Fibroblast of gingiva (primary cell): ENCODE data around the gene ADH4.
A peak's percentile ranks its signal among the peaks of the same experiment; 100 is the strongest.
"Not testable (repeated sequence)": the region's sequence is repeated elsewhere in the genome, so short reads cannot be mapped to it uniquely, and the experiment has no call there.

Experiments used
- DNase-seq: peaks from one replicate; pipeline ENCODE4 v3.0.0-alpha.2; 2011; ENCODE audit warnings: low read depth

ADH4 gene

DNA sequence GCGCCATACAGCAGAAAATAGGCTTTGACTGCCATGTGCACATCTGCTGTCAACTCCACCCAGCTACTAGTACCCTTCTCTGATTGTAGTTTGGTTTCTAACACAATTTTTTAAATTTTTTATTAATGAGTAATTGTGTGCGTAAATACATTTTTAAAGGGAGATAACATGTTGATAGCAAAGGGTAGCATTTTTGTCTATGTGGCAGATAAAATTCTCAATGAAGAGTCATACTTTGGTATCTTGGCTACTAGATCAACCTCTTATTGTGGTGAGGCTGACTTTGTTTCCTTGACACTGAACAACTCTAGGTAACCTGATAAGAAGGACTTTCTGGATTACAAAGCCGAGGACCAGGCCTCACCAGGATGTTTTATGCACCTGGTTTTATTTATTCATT lies 9.5 kb downstream of the ADH4 start:
- no peak for DNase-seq

DNA sequence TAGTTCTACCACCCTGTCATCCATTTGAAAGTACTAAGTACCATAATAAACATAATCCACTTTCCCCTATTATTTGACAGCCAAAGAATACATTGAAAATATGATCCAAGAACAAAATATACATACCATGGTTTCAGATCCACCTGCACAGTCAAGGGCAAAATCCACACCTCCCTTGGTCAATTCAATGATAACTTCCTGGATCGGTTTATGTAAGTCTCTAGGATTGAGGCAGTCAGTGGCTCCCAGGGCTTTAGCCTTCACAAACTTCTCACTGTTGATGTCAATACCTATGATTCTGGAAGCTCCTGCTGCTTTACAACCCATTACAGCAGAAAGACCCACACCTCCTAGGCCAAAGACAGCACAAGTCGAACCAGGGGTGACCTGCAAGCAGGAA lies 12.7 kb downstream of the ADH4 start:
- DNase-seq, result no peak

DNA sequence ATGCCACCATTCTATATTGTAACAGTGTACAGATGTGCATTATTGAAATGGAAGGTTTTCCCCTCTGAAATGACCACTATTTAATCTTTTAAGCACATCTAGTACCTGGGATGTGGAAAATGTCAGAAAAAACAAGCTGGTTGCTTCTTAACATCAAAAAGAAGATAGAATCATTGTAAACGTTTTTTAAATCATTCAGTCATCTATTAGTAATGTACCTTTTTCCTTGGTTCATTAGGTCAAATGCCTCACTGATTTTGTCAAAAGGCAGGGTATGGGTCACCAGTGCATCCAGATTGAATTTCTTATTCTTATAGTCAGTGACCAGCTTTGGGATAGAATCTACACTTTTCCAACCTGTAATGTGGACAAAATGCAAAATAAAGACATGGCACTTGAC lies 17.7 kb downstream of the ADH4 start:
- no peak for DNase-seq

DNA sequence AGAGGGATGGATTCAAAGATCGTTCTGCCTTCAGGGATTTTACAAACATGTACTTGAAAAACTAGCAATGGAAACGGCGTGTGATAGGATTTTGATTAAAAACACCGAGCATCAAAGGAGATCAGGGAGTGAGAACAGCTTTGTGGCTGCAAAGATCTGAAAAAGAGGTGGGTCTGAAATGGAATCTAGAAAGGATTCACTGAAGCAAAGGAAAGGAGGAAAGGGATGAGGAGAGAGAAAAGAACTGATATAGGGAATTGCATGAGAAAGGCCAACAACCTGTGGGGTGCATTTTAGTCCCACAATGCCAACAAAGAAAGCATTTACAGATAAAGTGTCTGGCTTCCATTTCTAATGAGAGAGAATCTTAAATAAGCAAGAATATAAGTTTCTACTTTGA lies 23.1 kb downstream of the ADH4 start:
- no peak for DNase-seq

DNA sequence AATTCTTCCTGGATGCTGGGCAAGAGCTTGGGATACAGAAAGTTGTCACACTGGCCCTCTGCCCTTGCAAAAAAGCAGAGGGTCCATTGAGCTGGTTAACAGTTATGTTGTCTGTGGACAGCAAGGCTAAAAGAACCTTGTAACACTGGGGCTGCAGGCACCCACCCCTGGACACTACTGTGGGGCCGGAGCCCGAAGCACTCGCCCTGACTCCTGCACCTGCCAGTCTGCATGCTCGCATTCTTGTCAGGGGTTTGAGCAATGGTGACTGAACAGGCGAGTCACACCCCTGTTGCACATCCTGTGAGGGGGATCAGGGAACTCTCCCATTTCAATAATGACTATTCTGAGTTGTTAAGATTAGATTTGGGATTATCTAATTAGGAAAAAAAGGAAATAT lies 23.6 kb downstream of the ADH4 start:
- DNase-seq, result no peak

DNA sequence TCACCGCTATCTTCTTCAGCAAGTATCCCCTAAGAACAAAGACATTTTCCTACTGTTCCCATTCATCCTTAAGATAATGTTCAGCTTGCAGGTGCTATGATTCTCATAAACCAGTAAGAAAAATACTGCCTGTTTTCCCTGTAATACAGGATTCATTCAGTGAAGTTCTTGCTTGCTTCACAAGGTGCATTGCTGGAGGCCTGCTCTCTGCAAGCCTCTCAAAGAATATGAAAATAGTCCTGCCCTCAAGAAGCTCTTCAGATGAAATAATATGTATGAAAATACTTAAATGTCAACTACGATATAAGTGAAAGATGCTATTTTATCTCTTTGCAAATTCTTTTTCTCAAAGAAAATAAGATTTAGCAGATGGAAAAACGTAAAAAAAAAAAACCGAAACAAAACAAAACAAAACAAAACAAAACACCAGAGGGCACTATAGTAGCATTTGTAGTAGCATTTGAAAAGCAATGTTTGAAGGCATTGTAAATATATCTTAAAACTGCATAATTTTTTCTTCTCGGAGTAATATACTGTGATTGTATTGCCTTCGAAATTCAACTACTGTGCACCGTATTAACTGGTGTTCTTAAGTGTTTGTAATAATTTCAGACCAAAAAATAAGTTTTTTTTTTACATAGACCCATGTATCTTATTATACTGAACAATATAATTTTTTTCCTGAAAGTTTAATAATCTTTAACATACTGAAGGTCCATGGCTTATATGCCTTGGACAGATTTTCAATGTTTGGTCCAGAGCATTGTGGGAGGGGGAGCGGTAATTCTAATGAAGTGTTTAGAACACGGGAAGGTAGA lies 26.0 kb downstream of the ADH4 start:
- peak; percentile 9 for DNase-seq

DNA sequence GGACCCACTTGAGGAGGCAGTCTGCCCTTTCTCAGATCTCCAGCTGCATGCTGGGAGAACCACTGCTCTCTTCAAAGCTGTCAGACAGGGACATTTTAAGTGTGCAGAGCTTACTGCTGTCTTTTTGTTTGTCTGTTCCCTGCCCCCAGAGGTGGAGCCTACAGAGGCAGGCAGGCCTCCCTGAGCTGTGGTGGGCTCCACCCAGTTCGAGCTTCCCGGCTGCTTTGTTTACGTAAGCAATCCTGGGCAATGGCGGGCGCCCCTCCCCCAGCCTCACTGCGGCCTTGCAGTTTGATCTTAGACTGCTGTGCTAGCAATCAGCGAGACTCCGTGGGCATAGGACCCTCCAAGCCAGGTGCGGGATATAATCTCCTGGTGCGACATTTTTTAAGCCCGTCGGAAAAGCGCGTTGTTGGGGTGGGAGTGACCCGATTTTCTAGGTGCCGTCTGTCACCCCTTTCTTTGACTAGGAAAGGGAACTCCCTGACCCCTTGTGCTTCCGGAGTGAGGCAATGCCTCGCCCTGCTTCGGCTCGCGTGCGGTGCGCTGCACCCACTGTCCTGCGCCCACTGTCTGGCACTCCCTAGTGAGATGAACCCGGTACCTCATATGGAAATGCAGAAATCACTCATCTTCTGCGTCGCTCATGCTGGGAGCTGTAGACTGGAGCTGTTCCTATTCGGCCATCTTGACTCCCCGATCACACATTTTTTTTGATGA lies 26.8 kb downstream of the ADH4 start:
- DNase-seq, result not testable (repeated sequence)

DNA sequence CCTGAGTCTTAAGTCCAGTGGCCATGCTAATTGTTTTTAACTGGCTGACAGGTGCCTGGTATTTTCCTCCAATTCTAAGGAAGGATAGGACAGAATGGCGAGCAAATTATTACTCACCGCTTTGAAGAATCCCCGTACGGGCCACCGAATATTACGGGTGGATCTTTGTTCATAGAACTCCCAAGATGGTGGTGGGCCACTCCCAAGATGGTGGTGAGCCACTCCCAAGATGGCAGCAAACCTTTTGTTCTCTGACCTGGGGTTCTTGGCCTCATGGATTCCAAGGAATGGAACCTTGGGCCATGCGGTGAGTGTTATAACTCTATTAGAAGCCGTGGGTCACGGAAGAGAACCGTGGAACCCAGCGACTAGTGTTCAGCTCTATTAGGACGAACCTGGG lies 34.8 kb downstream of the ADH4 start:
- not testable (repeated sequence) for DNase-seq

DNA sequence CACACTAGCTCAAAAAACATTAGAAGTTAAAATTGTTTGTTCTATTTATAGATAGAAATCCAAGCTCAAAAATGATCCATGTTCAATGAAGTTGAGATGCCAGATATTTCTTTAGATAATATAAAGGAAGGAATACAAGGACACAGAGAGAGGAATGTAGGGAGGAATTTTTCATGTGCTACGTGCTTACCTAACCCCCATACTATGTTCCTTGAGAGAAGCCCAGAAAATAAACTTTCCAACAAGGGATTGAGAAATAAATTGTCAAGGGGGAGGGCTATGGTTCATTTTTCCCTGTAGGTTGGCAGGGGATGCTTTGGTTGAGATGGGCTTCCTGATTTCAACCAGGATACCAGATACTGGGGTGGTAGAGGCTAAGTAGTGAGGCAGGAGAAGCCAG lies 39.9 kb downstream of the ADH4 start:
- no peak for DNase-seq

DNA sequence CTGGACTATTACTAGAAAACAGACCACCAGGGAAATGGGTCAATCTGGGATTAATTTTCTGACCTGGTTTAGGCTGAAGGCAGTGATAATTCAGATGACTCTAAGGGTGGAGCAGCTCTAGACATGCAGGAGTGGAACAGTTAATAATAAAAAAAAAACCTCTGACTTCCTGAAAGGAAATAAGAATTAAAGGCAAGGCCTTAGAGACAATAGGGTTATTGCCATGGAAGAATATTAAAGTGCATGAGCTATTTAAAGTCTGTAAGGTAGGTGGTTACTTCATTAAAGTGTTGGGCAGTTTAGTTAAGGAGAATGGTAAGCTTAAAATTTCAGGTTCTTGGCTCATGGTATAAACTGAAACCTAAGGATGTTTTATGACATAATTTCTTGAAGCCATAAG lies 40.9 kb downstream of the ADH4 start:
- no peak for DNase-seq

DNA sequence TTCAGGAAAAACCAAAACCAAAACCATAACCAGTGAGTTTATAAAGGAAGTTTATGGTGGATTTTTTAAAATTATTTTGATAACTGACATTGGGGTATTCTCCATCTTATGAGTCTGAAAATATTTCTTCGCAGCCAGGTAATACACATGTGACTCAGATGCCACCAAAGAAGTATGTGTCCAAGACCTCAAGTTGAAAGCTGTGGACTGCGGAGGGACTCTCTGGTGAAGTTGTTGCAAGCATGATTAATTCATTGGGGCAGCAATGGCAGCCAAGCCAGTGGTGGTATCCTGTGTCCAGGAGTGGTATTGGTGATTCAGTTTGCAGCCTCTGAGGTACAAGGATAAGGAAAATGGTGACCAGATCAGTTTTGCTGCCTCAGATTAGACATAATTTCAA lies 41.5 kb downstream of the ADH4 start:
- DNase-seq, result no peak

DNA sequence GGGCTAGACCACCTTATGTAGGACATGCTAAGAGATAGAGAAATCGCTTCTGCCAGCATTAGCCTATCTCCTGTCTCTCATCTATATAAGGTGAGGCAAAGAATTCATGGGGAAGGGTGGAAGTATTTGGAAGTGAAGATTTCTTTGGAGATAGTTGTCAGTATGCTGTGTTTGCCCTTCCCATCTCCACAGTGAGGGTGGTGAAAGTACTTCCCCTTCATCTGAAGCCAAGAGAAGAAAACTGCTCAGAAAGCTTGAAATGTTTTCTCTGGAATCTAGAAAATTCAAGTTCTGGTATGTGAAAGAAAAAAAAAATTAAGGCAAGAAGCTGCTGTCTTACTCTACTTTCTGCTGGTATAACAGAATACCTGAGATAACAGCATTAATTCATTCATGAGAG lies 43.2 kb downstream of the ADH4 start:
- DNase-seq, result no peak

DNA sequence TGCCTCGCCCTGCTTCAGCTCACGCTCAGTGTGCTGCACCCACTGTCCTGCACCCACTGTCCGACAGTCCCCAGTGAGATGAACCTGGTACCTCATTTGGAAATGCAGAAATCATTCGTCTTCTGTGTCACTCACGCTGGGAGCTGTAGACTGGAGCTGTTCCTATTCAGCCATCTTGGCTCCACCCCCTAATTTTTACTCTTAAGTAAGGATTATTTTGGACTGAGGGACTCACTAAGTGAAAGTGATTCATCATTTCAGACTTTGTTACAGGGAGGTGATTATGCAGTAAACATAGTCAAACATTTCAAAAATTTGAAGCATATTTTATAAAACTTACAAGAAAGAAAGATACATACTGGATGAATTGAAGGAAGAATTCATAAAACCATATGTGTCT lies 44.3 kb downstream of the ADH4 start:
- not testable (repeated sequence) for DNase-seq

DNA sequence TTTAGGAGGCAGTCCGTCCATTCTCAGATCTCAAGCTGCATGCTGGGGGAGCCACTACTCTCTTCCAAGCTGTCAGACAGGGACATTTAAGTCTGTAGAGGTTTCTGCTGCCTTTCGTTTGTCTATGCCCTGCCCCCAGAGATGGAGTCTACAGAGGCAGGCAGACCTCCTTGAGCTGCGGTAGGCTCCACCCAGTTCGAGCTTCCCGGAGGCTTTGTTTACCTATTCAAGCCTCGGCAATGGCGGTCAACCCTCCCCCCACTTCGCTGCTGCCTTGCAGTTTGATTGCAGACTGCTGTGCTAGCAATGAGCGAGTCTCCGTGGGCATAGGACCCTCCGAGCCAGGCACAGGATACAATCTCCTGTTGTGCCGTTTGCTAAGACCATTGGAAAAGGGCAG lies 44.8 kb downstream of the ADH4 start:
- no peak for DNase-seq

DNA sequence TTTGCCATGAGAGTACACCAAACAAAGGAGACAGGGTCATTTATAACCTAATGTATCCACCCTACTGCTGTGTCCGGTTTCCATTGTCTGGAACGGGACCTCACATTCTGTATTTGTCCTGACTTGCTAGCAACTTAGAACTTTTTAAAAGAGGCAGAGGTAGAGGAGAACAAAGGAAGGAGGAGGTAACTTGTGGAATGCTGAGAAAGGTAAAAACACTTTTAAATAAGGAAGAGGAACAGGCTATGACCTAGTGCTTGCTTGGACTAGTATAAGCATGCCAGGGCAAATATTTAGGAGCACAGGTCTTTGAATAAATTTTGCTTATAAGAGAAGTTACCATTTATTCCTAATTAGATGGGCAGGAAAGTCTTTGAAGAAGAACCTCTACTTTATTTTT lies 52.3 kb downstream of the ADH4 start:
- not testable (repeated sequence) for DNase-seq

DNA sequence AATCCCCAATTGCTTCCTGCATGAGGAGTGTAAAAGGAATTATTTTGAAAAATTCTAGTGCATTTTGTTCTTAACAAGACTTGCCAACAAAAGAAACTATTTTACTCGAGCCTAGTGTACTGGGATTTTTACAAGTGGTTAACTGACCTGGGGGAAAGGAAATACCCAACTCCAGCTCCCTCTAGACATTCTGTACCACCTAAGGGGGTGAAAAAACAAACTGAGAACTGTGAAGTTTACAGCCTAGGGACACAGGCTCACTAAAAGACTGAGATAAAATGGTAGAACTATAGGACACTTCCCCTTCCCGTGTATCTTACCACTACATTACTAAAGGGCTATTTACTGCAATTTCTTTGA lies 52.9 kb downstream of the ADH4 start:
- no peak for DNase-seq

DNA sequence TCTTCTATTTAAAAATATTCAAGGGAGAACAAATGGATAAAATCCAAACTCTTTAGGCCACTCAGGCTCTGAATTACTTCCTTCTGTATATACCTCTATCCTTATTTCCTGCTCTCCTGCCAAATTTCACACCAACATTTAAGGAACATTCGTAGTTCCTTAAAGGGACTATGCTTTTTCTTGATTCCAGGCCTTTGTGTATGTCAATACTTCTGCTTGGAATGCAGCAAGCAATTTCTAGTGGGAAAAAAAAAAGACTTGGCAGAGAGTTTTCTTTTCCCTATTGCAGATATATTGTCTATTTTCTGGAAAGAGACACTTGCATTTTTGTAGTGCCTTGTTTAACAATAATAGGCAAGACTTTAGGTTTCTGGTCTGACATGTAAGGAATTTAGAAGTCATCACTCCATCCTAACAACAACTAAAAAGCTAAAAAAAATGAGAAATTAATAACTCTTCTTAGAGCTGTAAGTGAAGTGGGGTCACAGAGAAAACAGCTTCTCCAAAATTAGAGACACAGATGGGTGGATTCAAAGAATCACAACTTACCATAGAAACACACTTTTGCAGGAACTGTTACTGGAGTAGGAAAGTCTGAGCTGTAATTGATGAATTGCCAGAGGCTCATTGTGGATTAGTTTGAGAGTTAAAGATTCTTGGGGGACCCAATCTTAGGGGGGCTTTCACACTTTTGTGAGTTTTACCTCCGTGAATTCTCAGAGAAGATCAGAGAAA lies 53.4 kb downstream of the ADH4 start:
- DNase-seq, result no peak

DNA sequence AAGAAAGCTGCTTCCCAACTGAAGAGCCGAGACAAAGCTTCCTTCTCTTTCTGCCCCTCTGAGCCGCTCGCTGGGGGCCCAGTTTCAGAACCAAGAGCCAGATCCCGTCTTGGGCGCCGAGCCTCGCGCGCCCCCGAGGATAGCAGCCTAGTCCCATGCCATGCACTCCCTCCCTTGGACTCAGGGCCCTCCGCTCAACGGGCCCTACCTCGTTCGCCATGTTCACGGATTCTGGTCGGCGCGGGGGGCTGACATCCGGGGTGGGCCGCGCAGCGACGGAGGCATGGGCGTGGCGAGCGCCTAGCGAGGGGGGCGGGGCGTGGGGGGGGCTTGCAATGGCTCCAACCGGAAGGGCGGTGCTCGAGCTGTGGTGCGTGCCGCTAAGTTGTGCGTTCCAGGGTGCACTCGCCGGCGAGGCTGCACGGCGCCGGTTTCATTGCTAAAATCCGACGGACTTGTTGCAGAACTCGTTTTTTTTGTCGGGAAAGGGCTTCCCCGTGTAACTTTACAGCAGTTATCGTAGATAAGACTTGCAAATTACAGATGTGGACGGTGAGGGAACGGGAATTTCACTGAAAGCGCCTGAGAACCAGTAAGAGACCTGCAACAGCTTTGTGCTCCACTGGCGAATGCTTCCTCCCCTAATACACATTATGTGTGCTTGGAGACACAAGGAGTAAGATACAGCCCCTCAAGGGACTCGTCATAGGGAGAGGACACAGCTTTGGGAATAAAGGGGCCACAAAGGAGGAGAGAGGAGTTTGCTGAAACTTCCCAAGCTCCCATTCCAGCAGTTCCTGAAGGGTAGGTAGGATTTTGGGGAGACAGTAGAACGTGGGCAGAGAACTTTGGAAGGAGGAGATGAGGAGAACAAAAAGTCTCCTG lies 55.4 kb downstream of the ADH4 start, which contains the start of gene ADH5:
Gene ADH5 (minus strand): TSS at position 308 of the 885 bp plus-strand sequence. CDS start 88 bp downstream, at position 220.
- peak; percentile 90 for DNase-seq

DNA sequence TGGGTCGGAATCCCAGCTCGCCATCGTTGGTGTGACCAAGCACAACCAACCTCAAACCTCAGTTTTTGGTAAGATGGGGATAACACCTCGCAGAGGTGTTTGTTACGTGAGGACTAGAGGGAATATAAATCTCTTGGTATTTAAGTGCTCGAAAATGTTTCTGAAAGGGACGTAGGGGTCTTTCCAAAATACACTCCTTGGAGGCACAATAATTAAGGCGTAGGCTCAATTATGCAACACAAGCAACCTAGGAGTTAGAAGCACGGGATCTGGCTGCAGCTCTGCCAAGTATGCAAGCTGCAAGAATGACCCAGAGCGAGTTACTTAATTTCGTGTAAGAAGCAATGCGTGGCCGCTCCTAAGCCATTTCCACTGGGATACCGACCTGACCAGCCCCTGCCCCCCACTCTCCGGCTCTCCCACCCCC lies 56.1 kb downstream of the ADH4 start:
- DNase-seq, result peak; percentile 95

DNA sequence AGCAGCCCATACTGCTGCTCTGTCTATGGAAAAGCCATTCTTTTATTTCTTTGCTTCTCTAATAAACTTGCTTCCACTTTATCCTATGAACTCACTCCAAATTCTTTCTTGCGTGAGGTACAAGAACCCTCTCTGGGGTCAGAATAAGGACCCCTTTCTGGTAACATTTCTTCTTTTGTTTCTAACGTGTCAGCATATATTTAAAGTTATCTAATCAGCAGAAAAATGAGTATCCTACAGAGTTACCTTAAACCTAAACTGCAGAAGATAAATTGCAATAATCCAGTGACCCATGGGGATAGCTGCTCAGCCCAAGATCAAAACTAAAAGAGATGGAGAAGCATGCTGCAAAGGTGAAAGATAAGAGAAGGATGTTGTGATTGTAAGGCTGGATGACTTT lies 59.5 kb downstream of the ADH4 start:
- no peak for DNase-seq

DNA sequence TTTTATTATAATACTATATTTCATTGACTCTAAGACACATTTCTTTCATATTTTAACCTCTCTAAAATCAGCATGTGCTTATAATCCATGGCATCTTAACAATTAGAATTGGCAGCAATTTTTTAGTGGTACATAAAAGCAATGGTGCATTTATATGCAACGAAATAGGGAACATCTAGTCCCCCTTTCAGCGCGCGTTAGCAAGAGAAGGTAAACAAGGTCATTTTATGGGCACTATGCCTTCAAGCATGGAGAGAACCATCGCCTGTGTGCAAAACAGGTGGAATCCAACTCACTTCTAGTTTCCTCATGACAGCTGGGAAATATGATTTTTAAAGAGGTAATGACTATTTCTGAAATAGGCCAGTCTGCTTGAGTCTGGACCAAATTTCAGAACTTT lies 61.9 kb downstream of the ADH4 start:
- no peak for DNase-seq

DNA sequence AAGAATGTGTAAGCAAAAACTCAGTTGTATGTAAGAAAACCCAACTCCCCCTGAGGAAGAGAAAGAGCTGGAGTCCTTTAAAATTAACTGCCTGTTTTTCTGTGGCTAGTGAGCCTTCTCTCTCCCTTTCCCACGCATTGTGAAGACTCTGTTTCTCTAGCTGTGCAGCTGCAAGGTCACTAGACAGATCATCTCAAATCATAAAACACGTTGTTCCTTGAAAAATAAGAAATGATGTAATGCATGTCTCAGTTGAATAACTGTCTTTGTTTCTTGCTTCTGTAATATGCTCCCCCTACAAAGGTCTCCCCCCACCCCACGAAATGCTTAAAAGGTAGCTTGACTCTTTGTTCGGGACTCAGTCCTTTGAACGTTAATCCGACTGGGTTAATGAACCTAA lies 63.2 kb downstream of the ADH4 start:
- DNase-seq, result not testable (repeated sequence)
